ENCODE measurements around the gene OTOP3.
A peak's percentile ranks its signal among the peaks of the same experiment; 100 is the strongest.

OTOP3 gene

GRCh38 chr17:74941128-74941725 is 5.5 kb downstream of the OTOP3 start:
- no peak for DNase-seq (ENCODE audit: low spot score)

GRCh38 chr17:74943808-74944522 is 8.3 kb downstream of the OTOP3 start:
- DNase-seq (ENCODE audit: low spot score), result no peak

GRCh38 chr17:74945543-74945942 is 9.8 kb downstream of the OTOP3 start:
- no peak for DNase-seq (ENCODE audit: low spot score)

- no peak for DNase-seq (ENCODE audit: low spot score)
These were observed 10.9 kb downstream of the OTOP3 start for GRCh38 chr17:74946641-74947040.

GRCh38 chr17:74947041-74947754 is 11.5 kb downstream of the OTOP3 start:
- DNase-seq (ENCODE audit: low spot score), result no peak

GRCh38 chr17:74949455-74950115 is 13.9 kb downstream of the OTOP3 start:
- no peak for DNase-seq (ENCODE audit: low spot score)

- DNase-seq (ENCODE audit: low spot score), result no peak
These were observed 14.5 kb downstream of the OTOP3 start for GRCh38 chr17:74950207-74950606.

GRCh38 chr17:74951065-74951464 is 15.4 kb downstream of the OTOP3 start:
- no peak for DNase-seq (ENCODE audit: low spot score)

GRCh38 chr17:74951680-74952421 is 16.2 kb downstream of the OTOP3 start:
- DNase-seq (ENCODE audit: low spot score), result no peak

- no peak for DNase-seq (ENCODE audit: low spot score)
These were observed 16.9 kb downstream of the OTOP3 start for GRCh38 chr17:74952431-74953133.

- DNase-seq (ENCODE audit: low spot score), result no peak
These were observed 17.5 kb downstream of the OTOP3 start for GRCh38 chr17:74953134-74953687.

- DNase-seq (ENCODE audit: low spot score), result no peak
These were observed 18.4 kb downstream of the OTOP3 start for GRCh38 chr17:74954115-74954514.

- no peak for DNase-seq (ENCODE audit: low spot score)
These were observed 19.1 kb downstream of the OTOP3 start for GRCh38 chr17:74954665-74955421.

- no peak for DNase-seq (ENCODE audit: low spot score)
These were observed 20.4 kb downstream of the OTOP3 start for GRCh38 chr17:74956093-74956492.

- peak; percentile 89 for DNase-seq (ENCODE audit: low spot score)
These were observed 22.4 kb downstream of the OTOP3 start for GRCh38 chr17:74957935-74958740.

GRCh38 chr17:74959826-74960515 is 24.3 kb downstream of the OTOP3 start:
- peak; percentile 51 for DNase-seq (ENCODE audit: low spot score)

GRCh38 chr17:74960570-74961342 is 25.1 kb downstream of the OTOP3 start:
- DNase-seq (ENCODE audit: low spot score), result peak; percentile 48

Measured in hepatic stellate cell (primary cell).